LNCaP clone FGC (cell line): ENCODE results near the gene TEX22.

ENCODE experiments used
- DNase-seq: peaks from one replicate; pipeline ENCODE4 v3.0.0-alpha.2; 2011; ENCODE audit warnings: low read depth
- H3K4me3 ChIP-seq: 2 replicates; pipeline ENCODE4 v1.5.1; 2011; ENCODE audit warnings: mild to moderate bottlenecking, low read depth, low read length, control low read depth
- TF ChIP-seq, protein P1 (sequence below): IDR thresholded peaks from 2 replicates; pipeline ENCODE4 v1.5.1; 2012; ENCODE audit warnings: mild to moderate bottlenecking; ENCODE audit not compliant: control insufficient read depth, insufficient read depth; ENCODE audit errors: extremely low read depth

The TEX22 gene, protein sequence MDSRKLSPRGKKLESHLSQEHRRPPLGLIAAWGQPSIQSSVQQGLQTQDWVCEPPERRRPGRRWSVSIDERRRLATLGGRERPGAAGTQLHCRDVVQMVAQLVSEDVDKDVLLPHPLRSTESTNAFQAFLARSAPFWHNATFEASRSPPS

DNA sequence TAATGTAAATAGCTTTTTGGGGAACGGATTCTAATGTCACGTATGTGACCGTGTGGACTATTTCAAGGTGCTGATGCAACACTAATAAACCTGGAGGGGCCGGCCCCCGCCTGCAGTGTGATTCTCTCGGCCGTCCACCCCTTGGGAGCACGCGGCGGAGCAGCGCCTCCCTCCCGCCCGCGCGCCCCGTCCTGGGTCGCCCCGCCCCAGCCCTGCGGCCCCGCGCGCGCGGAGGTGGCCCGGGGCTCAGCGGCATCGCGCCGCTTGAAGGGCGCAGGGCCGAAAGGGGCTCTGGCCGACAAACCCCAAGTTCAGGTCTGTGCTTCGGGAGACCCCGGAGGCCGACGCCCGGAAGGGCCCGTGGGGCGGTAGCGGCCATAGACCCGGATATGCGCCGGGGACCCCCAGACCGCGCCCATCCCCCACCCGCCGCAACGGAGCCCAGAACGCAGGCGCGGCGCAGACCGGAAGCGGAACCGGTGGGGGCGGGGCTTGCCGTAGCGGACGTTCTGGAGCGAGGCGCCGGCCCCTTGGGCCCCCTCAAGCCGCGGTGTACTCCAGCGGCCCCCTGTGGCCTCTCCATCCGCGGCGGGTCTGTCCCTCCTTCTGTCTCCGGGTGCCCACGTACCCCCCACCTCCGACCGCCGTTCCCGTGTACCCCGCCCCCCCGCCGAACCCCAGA, at the start of gene TEX22:
Gene TEX22 (plus strand): TSS at position 495 of the 682 bp plus-strand sequence. CDS start 803 bp downstream, outside the sequence.
- TF ChIP-seq, protein P1, sequence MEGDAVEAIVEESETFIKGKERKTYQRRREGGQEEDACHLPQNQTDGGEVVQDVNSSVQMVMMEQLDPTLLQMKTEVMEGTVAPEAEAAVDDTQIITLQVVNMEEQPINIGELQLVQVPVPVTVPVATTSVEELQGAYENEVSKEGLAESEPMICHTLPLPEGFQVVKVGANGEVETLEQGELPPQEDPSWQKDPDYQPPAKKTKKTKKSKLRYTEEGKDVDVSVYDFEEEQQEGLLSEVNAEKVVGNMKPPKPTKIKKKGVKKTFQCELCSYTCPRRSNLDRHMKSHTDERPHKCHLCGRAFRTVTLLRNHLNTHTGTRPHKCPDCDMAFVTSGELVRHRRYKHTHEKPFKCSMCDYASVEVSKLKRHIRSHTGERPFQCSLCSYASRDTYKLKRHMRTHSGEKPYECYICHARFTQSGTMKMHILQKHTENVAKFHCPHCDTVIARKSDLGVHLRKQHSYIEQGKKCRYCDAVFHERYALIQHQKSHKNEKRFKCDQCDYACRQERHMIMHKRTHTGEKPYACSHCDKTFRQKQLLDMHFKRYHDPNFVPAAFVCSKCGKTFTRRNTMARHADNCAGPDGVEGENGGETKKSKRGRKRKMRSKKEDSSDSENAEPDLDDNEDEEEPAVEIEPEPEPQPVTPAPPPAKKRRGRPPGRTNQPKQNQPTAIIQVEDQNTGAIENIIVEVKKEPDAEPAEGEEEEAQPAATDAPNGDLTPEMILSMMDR, result no peak
- H3K4me3 ChIP-seq, result peak within 1 kb of the TSS; percentile 90
- DNase-seq, result no peak

DNA sequence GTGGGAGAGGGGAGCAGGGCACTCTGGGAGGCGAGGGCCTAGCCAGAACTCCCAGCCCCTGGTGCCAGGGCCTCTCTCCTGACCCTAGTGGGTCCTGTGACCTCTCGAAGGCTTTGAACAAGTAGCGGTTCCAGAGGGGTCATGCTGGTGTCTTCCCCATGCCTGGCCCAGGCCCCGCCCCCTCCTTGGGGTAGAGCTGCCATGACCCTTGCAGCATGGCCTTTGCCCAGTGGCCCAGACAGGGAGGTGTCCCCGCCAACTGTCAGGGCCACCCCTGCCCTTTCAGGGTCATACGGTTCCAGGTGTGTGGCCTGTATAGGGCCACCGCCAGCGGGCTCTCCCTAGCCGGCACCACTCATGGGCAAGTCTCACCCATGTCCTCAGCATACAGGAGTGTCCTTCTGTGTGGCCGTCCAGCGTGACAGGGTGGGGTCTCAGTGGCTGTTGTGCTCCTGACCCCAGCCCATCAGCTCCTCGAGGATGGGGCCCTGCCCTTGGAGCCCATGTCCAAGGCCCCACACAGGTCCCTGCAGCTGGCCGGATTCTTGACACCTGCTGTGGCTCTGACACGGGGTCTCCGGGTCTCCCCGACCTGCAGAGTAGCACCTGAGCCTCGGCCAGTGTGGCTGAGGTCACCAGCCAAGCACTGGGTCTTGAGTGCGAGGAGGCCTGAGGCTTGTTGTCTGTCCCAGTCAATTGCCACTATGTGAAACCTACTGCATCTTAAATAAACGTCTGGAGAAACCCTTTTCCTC, 49.2 kb upstream of the TEX22 start:
- H3K4me3 ChIP-seq, result no peak overlapping the region
- DNase-seq, result no peak
- TF ChIP-seq, protein P1, result no peak

DNA sequence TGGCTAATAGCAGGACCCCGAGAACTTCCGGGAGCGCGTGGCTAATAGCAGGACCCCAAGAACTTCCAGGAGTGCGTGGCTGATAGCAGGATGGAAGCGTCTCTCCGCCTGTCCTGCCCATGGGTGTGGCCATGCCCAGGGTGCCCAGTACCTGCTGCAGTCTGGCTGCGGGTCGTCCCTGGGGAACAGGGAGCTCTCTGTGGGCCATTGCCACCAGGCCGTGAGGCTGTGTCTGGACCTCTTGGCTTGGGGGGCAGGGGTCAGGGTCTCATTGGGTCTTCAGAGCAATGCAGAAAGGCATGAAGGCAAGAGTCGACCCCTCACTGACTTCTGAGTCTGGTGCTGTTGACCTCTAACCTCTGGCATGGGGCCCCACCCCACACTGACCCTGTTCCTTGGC, 48.3 kb upstream of the TEX22 start:
- no peak overlapping the region for H3K4me3 ChIP-seq
- no peak for DNase-seq
- TF ChIP-seq, protein P1, result no peak

DNA sequence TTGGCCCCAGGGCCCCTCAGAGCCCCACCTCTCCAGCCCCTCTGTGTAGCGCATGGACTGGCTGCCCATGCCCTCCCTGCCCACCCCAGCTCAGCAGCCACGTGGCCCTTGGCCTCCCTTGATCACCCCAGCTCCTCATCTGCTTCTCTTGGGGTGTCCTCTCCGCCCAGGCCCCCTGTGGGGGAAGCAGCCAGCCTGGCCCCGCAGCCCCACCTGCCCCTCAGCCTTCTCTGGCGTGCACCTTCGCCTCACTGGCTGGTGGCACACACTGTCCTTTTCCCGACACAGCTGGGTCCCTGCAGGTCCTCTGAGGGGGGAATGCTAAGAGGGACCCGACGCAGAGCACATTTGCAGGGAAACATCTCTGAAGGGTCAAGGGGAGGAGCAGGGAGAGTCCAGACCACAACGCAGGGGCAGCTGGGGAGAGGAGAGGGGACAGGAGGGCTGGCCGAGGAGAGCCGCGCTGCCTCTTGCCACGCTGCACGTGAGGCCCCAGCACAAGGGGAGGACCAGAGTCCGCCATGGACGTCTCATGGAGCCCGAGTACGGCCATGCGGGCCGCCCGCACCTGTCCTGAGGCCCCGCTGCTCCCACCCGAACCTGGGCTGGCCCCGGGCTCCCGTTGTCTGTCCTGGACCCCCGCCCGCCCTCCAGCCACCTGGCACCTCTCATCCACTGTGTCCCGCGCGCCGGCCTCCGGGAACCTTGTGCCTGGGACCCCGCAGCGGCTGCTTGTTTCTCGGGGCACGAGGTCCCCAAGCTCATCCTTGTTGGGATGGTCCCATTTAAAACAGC, 47.7 kb upstream of the TEX22 start:
- DNase-seq, result no peak
- no peak overlapping the region for H3K4me3 ChIP-seq
- TF ChIP-seq, protein P1, result no peak

DNA sequence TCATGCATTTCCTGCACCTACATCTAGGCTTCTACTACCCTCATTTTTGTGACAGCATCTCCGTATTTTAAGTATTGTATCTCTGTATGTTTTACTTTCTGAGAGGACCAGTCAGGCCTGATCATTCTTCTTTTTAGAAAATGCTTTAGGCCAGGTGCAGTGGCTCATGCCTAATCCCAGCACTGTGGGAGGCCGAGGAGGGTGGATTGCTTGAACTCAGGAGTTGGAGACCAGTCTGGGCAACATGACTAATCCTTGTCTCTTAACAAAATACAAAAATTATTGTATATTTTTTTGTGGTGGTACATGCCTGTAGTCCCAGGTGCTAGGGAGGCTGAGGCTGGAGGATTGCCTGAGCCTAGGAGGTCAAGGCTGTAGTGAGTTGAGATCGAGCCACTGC, 46.9 kb upstream of the TEX22 start:
- H3K4me3 ChIP-seq, result no peak overlapping the region
- TF ChIP-seq, protein P1, result no peak
- no peak for DNase-seq

DNA sequence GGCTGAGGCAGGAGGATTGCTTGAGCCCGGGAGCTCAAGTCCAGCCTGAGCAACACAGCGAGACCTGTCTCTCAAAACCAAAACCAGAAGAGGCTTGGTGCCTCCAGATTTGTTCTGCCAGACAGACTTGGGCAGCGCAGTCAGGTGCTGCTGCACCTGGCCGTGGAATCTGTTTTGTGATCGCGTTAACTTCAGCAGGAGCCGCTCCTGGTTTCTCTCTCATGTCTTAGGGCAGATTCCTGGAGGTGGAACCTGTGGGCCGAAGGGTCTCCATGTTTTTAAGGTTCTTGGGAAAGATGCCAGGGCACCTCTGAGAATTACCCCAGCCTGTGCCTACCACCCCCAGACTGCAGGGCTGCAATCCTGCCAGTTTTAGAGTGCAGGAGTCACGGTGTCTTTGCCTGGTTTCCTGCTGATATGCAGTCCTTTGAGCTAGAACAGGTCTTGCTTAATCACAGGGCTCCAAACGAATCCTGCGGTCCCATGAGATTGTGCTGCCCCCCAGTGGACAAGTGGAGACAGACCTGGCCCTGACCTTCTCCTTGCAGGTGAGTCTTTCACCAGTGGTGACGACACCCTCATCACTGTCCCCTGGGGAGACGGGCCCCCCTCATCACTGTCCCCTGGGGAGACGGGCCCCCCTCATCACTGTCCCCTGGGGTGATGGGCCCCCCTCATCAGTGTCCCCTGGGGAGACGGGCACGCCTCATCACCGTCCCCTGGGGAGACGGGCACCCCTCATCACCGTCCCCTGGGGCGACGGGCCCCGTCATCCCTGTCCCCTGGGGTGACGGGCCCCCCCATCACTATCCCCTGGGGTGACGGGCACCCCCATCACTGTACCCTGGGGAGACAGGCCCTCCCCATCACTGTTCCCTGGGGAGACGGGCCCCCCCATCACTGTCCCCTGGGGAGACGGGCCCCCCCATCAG, 46.2 kb upstream of the TEX22 start:
- TF ChIP-seq, protein P1, result peak; percentile 97
- peak; percentile 66 for DNase-seq
- no peak overlapping the region for H3K4me3 ChIP-seq
